SKM-1 (cell line): ENCODE measurements around the gene MRPL20.
"Not testable (repeated sequence)": the region's sequence is repeated elsewhere in the genome, so short reads cannot be mapped to it uniquely, and the experiment has no call there.

Experiments used
- DNase-seq: peaks from one replicate; lab custom pipeline; 2025; ENCODE audit not compliant: unreplicated experiment; lab: John Stamatoyannopoulos, UW

MRPL20 gene

DNA sequence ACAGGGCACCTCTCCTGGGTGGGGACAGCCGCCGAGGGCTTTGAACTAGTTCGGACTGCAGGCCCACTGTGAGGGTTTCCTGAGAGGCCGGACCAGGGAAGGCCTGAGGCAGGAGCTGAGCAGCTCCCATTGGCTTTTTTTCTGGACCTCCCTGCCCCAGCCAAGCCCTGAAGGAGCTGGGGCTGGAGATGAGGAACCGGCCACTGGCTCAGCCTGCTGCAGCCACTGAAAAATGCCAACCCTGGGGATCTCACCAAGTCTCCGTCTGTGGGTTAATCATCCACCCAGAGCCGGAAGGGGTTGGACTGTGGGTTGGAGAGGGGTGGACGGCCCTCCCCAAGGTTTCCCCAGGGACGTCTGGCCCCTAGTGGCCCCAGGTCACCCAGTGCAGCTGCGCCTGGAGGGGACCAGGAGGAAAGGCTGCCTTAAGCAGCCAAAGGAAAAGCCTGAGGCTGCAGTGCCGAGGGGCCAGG lies 30.8 kb upstream of the MRPL20 start:
- DNase-seq, result peak; percentile 39

DNA sequence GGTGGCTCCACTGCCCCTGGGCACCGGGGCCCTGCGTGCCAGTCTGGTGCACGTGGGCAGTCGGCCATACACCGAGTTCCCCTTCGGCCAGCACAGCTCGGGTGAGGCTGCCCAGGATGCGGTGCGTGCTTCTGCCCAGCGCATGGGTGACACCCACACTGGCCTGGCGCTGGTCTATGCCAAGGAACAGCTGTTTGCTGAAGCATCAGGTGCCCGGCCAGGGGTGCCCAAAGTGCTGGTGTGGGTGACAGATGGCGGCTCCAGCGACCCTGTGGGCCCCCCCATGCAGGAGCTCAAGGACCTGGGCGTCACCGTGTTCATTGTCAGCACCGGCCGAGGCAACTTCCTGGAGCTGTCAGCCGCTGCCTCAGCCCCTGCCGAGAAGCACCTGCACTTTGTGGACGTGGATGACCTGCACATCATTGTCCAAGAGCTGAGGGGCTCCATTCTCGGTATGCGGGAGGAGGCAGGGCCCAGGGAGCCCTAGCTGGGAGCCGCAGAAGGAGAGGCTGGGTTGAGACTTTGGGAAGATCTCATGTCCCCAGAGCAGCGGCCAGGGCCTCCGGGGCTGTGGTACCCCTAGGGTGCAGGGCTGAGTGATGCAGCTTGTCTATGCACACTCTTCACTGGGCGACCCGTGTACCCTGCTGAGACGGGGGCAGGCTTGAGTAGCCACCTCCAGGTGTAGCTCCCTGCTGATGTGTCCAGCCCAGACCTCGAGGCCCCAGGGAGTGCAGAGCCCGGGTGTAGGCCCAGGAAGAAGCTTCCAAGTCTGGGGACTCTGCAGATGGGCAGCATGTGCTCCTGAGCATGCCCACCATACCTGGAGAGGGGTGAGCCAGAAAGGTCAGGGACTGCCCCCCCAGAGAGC lies 30.2 kb upstream of the MRPL20 start:
- no peak for DNase-seq

DNA sequence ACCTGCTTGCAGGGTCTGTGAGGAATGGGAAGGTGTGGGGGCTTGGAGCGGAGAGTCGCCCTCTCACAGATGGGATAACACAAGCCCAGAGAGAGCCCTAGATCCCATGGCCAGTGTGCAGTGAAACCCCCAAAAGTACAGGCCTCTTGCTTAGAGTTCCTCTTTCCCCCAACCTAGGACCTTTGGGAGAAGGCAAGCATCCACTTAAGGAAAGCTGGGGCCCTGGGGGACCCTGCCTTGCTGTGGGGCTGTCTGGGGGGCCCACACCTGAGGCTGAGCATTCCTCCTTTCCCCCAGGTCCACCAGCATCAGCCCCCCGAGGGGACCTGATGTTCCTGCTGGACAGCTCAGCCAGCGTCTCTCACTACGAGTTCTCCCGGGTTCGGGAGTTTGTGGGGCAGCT lies 29.5 kb upstream of the MRPL20 start:
- no peak for DNase-seq

DNA sequence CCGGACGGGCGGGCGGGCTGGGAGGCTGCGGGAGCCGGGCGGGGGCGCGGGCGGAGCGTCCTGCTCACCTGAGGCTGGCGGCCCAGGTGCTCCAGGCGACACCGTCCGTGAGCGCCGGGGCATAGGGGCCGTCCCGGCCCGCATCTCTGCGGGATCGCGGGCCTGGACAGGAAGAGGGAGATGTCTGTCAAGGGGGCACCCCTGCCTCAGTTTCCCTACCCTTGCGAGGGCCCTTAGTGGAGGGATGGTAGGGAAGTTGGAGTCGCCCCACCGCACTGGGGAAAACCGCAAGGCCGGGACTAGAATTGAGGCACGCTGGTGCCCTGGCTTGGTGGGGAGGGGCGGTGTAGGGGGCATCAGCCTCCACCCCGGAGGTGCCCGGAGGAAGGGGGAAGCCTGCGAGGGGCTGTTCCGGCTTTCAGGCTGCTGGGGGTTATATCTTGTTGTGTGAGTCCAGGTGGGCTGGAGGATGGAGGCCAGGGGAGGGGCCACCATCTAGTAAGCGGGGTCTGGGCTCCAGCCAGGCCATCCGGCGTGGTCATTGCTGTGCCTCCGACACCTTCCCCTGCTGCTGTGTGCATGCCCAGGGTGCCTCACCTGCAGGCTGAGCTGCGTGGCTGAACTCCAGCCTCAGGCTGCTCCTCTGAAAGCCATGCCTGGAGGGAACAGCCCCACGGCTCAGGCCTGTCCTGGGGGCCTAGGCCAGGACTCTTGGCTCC lies 29.0 kb upstream of the MRPL20 start:
- DNase-seq, result no peak

DNA sequence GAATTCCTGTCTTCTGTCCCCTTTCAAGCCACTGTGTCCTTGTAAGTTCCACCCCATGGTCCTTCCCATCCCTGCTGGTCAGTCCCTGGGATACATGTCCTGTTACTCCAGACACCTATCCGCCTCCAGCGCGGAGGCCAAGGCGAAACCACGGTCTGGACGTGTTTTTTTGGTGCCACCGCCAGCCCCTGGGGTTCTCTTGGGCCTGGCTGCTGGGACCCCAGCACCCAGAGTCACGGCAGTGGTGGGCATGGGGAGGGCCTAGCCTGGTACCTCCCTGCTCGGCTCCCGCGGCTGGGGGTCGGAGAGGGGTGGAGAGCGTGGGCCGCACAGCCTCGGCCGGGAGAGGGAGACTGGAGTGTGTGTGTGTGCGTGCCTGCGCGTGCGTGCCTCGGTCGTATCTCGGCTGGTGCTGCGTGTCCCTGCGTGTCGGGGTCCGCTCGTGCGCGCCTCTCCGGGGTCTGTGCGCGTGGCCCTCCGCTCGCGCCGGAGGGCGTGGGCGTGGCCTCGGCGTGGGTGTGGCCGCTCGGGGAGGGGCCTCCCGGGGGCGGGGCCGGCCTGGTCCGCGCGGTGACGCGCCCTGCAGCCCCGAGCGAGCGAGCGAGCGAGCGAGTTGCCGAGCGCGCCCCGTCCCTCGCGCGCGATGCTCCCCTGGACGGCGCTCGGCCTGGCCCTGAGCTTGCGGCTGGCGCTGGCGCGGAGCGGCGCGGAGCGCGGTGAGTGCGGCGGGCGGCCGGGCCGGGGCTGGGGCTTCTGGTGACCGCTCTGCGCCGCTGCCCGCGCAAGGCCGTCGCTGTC lies 28.2 kb upstream of the MRPL20 start, which contains the start of gene VWA1:
Gene VWA1, plus strand, starts transcription at position 585 of the 798 bp plus-strand sequence. Its CDS starts 59 bp downstream, at position 644.
- DNase-seq, result no peak

DNA sequence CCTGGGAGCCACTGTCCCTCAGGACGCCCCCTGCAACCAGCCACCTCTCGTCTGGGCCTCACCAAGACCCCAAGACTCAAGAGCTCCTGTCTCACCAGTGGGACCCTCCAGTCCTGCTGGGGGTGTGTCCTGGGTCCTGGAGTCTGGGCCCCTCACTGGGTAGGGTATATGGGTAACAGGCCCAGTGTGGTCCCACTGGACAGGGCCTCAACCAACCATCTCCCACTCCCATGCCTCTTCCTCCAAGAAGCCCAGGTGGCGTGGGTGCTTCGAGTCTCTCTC lies 27.7 kb upstream of the MRPL20 start:
- DNase-seq, result no peak

DNA sequence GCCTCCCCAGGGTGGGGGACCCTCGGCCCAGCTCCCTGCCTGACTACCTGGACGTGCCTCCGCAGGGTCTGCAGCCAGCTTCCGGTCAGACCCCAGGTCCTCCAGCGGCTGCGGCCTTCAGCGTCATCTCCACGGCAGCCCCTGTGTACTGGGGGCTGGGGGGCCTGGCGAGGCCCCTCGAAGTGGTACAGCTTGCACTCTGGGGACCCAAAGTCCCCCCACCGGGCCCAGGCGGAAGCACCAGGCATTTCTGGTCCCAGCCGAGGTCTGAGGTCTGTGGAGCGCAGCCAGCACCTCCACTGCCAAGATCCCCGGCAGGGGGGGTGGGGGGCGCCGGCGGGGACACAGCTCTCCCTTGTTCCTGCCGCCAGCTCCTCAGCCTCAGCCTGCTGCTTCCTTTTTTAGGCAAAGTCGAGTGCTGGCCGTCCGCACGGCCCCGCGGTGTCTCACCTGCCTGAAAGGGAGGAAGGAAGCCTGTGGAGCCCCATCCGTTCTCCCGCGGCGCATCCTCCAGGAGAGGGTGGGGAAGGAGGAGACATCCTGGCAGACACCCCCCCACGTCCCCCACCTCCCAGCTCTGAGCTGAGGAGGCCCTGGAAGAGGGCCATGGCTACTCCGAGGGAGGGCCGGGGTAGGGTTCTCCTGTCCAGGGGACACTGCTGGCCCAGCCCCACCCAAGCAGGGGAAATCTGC lies 27.2 kb upstream of the MRPL20 start:
- DNase-seq, result no peak

DNA sequence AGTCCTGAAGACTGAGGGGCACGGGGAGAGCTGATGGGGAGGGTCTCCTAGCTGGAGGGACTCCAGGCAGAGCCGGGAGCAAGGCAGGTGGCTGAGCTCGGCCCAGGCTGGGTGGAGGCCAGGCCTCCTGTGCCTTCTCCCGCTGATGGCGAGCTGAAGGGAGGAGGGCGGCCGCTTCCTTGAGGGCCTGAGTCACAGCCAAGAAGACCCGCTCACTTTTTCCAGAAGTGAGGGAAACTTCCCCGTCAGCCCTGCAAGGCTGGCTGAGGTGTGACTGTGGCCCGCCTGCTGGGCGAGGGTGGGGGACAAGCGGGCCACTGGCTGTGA lies 26.7 kb upstream of the MRPL20 start:
- DNase-seq, result no peak

DNA sequence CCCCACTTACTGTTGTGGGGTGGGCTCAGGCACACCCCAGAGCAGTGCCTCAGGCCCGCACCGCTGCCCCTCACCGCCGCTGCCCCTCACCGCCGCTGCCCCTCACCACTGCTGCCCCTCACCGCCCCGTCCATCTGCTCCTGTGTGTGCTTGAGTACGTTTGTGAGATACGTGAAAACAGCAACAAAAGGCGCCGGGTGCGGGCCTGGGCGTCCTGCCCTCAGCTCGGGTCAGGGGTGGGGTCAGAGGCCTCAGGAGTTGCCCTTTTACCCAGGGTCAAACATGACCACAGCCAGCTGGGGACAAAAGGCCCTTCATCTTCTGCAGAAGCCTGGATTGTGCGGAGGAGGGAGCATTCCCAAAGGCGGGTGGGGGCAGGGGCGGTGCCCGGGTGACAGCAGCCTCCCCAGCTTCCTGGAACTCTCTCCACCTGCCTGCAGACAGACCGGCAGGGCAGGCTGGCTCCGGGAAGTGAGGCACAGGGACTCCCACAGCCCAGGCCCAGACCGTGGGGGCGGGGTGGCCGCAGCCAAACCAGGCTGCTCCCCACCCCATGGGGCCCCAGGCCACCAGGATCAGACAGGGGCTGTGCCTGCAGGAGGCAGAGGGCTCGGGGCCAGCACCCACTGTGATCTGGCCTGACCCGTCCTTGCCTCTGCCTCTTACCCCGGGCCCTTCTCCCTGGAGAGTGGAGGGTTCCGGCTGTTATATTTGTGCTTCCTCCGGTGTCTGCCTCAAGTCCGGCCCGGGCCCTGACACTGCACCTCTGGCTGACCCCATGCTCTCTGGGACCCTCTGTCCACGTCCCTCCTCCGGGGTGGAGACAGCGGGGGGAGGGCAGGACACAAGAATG lies 26.1 kb upstream of the MRPL20 start:
- no peak for DNase-seq

DNA sequence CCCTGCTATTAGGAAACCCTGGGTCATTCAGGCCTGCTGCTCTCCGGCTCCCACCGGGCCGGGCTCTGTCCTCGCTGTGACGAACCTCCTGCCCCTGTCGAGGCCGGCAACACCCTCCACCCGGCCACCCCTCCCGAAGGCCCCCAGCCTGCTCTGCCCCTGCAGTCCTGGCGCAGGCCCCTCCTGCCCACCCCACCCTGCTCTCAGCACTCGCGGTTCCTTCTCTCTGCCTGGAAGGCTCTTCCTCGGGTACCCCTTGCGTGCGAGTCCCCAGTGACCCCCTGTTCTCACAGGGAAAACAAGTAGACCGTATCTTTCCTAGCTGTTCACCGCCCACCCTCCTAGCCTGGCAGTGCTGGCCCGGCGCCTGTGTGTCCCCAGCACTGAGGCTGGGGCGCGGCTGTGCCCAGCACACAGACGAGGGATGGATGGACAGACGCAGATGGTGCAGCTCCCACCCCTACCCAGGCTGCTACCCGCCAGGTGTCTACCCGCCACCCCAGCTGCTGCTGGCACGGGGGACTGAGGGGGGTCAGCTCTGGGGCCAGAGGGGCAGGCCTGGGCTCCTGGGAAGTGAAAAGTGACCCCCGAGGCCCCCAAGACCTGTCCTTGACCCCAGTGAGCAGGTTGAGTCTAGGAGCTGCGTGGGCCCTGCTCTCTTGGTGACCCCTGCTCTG lies 25.3 kb upstream of the MRPL20 start:
- DNase-seq, result no peak

DNA sequence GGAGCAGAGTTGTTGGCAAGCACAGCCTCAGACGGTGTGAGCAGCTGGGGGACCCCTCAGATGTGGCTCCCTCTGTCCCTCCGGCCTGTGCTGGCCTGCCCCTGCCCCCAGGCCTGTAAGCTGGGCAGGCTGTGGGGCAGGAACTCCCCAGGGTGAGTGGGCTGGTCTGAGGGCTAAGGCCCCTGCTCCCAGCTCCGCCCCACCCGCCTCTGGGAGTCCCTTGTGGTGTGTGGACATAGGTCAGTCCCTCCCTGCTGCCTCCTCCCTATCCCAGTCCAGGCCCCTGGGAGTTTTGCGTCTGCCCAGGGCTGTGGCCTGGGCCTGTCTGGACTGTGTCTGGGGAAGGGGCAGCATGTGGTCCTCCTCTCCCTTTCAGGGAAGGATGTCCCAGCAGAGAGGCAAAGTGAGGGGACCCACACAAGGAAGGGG lies 24.8 kb upstream of the MRPL20 start:
- no peak for DNase-seq

DNA sequence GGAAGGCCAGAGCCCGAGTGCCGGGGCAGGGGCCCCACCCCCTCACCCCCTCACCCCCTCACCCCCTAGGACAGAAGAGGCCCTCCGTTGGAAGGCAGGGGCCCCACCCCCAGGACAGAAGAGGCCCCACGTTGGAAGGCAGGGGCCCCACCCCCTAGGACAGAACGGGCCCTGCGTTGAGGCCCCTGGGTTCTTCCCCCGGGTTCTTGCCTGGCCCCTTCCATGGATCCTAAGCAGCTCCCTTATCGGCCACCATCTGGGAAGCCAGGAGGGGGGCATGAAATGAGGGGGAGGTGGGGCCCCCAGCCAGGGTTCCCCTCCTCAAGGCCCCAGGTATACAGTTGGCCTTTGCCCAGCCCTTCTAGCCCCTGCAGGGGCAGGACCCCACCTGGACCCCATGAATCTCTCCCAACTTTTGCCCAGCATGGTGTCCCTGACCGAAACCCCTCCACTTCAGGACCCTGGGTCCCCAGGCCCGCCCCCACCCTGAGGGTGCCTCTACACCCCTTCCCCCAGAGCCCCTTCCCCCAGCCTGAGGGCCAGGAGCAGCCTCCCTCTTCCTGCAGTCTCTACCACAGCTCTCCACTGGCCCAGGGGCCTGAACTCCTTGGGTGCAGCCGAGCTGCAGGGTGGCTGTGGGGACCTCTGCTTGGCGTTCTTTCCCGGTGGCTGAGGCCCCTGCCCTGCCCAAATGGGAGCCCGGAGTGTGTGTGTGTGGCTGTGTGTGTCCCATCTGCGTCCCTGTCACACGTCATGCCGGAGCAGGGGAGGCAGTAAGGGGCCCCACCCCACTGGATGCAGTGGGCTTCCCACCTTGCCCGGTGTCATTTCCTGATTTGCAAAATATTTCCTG lies 24.1 kb upstream of the MRPL20 start:
- DNase-seq, result no peak

DNA sequence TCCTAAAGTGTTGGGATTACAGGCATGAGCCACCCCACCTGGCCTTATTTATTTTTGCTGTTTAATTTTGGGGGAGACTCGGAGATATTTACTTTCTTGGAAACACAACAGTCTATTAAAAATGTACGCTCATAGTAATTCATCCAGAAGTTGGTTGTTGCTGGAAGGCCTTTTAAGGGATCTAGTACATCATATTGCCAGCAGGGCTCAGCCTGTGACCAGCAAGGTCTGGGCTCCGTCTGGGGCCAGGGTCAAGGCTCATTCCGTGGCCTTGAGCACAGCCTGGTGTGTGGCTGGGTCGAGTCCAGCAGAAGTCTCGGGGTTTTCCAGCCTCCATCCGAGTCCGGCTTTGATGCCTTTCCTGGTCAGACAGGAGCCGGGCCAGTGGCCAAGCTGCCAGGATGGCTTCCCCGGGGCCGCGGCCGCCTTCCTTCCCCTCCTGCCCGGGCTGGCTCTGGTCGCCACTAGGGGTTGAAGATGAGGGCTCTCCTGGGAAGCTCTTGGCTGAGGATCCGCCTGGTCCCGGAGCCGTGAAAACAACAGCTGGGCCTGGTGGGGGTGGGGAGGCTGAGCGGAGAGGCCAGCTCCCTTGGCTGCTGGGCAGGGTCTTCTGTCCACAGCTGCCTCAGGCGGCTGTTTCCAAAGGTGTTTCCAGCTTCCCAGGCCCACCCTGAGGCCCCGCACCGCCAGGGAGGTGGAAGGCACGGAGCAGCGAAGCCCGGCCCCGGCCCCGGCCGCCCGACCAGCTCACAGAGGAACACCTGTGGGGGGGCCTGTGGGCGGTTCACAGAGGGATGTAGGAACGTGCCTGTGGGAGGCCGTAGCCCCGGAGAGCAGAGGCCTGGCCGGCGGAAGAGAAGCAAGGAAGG lies 23.3 kb upstream of the MRPL20 start:
- no peak for DNase-seq

DNA sequence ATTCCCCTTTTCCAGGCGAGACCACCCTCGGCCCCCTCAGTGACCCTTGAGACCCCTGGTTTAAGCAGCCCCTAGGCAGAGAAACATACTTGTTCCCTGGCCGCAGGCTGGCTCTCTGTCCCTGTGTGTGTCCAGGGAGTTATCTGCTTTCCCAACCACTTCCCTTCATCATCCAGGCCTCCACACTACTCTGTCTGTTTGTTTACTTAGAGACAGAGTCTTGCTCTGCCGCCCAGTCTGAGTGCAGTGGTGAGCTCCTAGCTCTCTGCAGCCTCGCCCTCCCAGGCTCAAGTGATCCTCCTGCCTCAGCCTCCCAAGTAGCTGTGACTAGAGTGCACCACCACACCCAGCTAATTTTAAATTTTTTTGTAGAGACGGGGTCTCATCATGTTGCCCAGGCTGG lies 22.6 kb upstream of the MRPL20 start:
- no peak for DNase-seq

DNA sequence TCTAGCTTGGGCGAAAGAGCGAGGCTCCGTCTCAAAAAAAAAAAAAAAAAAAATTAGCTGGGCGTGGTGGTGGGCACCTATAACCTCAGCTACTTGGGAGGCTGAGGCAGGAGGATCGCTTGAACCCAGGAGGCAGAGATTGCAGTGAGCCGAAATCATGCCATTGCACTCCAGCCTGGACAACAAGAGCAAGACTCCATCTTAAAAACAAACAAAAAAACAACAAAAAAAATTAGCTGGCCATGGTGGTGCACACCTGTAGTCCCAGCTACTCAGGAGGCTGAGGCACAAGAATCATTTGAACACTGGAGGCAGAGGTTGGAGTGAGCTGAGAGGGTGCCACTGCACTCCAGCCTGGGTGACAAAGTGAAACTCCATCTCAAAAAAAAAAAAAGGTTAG lies 21.9 kb upstream of the MRPL20 start:
- DNase-seq, result not testable (repeated sequence)

DNA sequence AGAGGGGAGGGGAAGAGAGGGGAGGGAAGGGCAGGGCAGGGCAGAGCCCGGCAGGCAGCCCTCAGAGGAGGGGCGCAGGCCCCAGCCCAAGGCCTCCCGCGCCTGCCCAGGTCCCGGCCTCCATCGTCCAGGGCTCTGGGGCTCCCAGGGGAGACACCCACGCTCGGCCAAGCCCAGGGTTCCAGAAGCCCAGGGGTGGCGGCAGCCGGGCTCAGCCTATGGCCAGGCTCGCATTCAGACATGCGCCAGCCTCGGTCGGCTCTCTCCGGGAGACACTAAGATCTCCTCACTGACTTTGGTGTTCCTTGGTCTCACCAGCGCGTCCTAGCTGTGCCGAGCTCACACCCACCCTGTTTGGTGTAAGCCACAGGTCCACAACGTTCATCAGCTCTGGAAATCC lies 21.1 kb upstream of the MRPL20 start:
- no peak for DNase-seq

DNA sequence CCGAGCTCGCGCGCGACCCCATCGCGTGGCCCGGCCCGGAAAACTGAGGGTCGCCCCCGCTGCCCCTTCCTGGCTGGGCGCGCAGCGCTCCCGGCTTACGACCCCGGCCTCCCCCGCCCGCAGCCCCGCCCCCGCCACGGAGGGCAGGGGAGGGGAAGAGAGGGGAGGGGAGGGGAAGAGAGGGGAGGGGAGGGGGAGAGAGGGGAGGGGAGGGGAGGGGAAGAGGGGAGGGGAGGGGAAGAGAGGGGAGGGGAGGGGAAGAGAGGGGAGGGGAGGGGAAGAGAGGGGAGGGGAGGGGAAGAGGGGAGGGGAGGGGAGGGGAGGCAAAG lies 20.7 kb upstream of the MRPL20 start:
- DNase-seq, result no peak
